ENCODE results near the gene NFAM1.

NFAM1 gene

DNA sequence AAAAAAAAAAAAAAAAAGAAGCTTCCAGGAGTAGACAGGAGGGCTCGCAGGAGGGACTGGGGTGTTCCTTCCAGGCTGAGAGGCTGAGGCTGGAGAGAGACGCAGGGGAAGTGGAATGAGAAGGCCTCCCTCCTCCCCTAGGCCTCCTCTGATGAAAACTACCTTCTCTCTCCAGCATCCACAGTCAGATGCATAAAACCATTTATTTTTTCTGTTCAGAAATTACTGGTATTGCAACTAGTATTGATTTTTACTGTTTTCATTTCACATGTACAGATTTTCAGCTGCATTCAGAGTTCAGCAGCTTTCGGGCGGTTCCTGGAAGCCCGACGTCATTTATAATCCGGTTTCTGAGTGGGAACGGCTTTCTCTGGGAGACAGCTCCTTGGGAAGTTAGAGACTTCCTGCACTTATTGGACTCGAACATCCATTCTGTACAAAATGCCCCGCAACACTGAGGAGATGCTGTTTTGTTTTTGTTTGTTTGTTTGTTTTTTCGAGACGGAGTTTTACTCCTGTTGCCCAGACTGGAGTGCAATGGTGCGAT lies 6.9 kb upstream of the NFAM1 start:
- DNase-seq = no peak

DNA sequence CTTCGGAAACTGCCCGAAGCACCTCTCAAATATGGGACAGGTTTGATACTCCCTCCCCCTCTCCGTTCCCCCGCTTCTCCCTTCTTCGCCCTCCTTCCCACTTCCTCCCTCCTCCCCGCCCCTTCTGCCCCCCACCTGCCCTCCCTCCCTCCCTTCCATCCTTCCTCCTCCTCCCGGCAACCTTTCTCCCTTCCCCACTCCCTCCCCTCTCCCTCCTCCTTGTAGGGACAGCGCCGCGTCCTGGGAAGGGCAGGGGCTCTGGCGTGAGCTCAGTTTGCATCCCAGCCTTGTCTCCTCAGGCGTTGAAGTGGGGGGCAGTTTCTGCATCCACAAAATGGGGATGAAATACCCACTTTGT lies 6.1 kb upstream of the NFAM1 start:
- no peak for DNase-seq

- peak; percentile 61 for DNase-seq
Measured at GRCh38 chr22:42437488-42438292, 5.5 kb upstream of the NFAM1 start.

DNA sequence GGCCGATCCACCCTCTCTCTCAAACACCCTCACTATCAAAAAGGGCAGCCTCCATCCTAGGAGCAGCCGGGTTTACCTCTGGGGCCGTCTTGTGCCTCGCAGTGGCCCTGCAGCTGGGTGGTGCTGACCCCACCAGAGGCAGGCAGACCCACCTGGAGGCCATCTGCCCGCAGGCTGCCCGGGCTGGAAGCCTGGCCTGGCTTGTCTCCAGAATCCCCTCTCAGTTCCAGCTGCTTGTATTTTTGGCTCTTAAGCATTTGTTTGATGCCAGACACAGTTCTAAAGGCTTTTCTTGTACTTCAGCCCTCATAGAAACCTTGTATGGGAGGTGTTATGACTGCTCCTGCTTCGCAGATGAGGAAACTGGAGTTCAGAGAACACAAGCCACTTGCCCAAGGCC lies 4.2 kb upstream of the NFAM1 start:
- DNase-seq = no peak

DNA sequence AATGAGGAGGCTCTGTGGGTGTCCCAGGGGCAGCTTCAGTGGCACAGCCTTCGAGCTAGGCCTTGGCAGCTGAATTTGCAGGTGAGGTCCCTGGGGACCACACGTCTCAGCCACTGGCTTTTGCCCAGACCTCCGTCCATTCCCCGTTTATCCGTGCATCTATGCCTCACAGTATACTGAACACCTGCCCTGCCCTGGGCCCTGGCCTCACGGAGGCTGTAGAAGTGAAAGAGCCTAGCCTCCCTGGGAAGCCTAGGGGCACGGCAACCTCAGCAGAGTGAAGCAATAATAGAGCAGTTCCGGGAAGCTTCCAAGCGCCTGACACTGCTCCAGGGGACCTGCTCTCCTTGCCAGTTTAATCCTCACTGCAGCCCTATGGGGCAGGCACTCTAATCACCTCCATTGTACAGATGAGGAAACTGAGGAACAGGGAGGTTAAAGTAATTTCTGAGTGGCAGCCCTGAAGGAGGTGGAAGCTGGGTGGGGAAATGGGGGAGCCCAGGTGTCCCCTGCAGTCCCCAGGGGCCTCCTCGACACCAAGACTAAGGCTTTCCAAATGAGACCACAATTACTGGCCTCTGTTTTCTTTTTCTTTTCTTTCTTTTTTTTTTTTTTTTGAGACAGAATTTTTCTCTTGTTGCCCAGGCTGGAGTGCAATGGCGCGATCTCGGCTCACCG lies 2.7 kb upstream of the NFAM1 start:
- no peak for DNase-seq

GRCh38 chr22:42433754-42434682 lies 1.8 kb upstream of the NFAM1 start:
- no peak for DNase-seq

GRCh38 chr22:42432818-42433217 lies 615 bp upstream of the NFAM1 start:
- DNase-seq = no peak

DNA sequence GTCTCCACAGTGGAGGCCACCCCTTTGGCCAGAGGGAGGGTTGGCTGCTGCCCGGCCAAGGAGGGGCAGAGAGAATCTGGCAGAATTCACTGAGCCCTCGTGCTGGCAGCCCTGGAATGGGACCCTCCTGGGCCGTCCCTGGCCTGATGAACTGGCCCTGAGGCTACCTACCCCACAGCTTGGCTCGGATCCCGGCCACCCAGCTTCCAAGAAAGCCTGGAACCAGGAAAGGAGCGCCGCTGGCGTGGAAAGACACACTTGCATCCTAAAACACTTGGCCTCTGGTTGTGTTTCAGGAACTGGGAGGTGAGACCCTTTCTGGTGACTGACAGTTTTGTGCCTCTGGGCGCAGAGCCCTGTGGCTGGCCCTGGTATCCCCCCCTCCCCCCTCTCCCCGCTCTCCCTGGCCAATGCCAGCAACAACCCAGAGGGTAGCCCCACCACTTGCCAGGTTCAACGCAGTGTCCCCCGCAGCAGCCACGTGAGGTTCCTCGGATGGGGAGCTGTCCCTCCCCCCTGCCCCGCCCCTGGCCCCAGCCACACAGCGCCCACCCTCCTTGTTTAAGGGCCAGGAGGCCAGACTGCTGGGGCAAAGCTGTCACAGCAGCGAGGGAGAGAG lies 693 bp downstream of the NFAM1 start:
- DNase-seq = no peak

DNA sequence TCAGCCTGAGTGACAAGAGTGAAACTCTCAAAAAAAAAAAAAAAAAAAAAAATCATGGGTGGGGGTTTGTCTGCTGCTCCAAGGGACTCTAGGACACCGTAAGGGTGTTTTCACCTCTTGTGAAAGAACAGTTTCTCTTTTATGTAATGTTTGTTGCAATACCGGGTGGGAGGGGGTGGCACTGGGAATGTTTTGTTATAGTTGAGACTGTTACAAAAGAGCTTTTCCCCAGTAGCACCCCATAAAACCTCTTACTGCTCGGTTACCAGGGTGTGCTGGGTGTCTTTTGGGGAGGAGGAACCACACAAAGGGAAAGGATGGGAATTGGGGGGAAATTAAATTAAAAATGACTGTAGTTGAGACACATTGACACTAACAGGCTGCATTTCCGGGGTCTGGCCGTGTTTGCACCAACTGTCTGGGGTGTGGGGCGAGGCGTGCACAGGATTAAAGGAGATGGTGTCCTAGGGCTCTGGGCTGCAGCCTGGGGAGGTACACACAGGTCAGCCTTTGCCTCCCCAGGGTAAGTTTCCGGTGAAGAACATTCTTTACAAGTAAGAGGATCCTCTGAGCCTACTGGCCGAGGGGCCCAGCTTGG lies 1.6 kb downstream of the NFAM1 start:
- DNase-seq = peak; percentile 93

- DNase-seq = no peak
Measured at GRCh38 chr22:42428760-42429159, 3.4 kb downstream of the NFAM1 start.

DNA sequence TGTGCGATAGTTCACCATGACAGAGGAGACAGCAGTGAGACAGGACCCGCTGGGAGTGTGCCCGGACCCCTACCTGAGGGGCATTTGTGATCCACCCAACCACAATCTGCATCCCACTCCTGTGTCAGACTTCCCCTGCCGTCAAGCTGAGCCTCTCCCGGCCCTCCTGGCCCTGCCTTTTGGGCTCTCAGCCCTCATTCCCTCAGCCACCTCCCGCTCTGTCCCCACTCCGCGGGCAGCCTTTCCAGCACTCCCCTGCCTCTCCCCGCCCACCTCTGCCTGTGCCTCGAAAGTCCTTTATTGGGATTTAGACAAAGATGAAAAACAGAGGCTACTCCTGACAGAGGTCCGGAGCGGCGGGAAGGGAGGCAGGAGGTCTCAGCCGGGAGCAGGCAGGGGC lies 4.2 kb downstream of the NFAM1 start:
- no peak for DNase-seq

DNA sequence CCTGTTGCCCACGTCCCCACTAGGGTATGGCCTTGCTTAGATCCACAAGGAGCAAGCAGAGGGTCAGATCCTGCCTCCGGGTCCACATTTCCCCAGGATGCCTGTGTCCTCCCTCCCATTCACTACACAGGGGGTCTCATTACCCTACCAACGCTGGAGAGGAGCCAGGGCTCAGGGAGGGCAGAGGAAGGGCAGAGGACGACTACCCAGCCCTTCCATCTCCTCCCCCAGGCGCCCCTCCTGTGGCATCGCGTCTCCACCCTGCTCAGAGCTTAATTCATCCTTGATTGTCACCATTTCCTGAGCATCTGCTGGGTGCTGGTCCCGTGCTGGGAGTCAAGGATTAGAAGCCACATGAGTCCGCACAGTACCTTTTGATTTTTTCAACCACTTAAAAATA lies 5.0 kb downstream of the NFAM1 start:
- DNase-seq = no peak

- no peak for DNase-seq
Measured at GRCh38 chr22:42425989-42426355, 6.2 kb downstream of the NFAM1 start.

DNA sequence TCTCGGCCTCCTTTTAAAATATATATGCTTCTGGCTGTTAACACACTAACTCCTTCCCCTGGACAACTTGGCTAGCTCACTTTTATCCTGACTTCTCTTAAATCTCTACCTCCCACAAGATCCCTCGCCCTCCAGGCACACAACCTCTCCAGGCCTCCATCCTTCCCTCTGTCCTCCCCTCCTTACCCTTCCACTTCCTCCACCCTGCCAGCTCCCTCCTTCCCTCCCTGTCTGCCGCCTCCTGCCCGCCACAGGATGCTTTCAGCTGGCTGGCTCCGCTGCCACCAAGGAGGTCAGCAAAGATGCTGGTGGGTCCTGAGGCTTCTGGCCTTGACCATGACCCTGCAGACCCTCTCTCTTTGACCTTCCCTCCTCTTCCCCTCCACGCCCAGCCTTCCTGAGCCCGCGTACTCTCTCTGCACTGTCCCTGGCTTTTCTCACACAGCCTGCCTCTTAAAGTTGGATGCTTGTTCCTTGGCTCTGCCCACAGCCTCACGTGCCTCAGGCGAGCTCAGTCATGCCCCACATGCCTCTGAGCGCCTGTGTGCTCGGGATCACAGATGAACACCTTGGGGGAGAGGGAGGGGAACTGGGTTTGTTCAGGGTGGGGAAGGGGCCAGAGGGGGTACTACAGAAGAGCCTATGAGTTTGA lies 6.7 kb downstream of the NFAM1 start:
- no peak for DNase-seq

DNA sequence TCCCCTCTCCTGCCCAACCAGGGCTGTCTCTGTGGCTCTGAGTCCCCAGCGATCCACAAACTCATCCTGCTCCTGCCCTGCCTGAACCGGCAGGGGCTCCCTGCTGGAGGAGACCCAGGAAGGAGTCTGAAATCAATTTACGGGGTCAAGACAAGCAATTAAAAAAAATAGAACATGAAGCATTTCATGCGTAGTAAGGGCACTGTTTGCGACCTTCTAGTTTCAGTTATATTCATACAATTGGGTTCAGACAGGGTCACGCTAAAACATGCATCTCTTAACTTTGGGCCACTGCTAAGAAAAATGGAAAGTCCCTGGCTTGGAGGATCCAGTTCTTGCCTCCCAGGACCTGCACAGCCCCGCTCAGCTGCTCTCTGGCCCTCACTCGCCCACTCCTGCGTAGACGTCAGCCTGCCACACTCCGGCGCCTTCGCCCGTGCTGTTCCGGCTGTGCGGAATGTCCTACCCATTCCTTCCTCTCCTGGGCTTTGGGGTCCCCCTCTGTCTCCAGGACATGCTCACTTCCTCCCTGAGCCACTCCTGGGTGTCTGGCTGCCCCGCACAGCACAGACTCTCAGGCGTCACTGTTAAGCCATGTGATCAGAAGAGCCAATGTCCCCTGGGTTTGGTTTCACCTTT lies 12.8 kb downstream of the NFAM1 start:
- DNase-seq = peak; percentile 76

- peak; percentile 90 for DNase-seq
Measured at GRCh38 chr22:42418811-42419242, 13.4 kb downstream of the NFAM1 start.

- DNase-seq = no peak
Measured at GRCh38 chr22:42417645-42418305, 14.4 kb downstream of the NFAM1 start.

- DNase-seq = no peak
Measured at GRCh38 chr22:42416671-42417230, 15.5 kb downstream of the NFAM1 start.

- DNase-seq = peak; percentile 92
Measured at GRCh38 chr22:42414565-42415303, 17.5 kb downstream of the NFAM1 start.

GRCh38 chr22:42414021-42414420 lies 18.2 kb downstream of the NFAM1 start:
- DNase-seq = no peak
